Upper lobe of left lung (tissue), 4 donors: ENCODE results near the gene MEX3D.

Experiments used
- CTCF ChIP-seq, 6 experiments: fragments of 450-650 bp in 4 of 6; fragments of 200-600 bp in 2 of 6; sonication (generic) in 2 of 6; IDR thresholded peaks; one replicate each; pipeline ENCODE4 v1.5.1; 2016 to 2019; ENCODE audit warnings: antibody characterized with exemption in 6 of 6
- POLR2A ChIP-seq, 4 donors: fragments of 450-650 bp; IDR thresholded peaks; one replicate each; pipeline ENCODE4 v1.5.1; 2016 to 2017; ENCODE audit warnings: antibody characterized with exemption in 4 of 4, mild to moderate bottlenecking in 2 of 4
- POLR2AphosphoS5 ChIP-seq, 2 donors: sonication (generic); formaldehyde crosslinking; IDR thresholded peaks; one replicate each; pipeline ENCODE4 v1.5.1; 2017; ENCODE audit warnings: antibody characterized with exemption in 2 of 2

- TF ChIP-seq POLR2AphosphoS5 (IDR thresholded peaks at IDR 0.05): no peak
- TF ChIP-seq CTCF (IDR thresholded peaks at IDR 0.05): no peak
- no peak for TF ChIP-seq POLR2A (IDR thresholded peaks at IDR 0.05)
Observed at GRCh38 chr19:1593501-1593772, 25.3 kb upstream of the MEX3D start.
